Left cardiac atrium (tissue), 4 donors: ENCODE data around the gene SLC8A3. TPM values are rescaled to one million over a fixed set of nuclear protein-coding genes. Genes with fewer than 3 reads are reported as not detected.
"Not testable (repeated sequence)": the region's sequence is repeated elsewhere in the genome, so short reads cannot be mapped to it uniquely, and the experiment has no call there.

ENCODE experiments used
- ATAC-seq, 2 donors: fragments of 200-7000 bp; cut with Tn5 transposase; one replicate each; pipeline ENCODE4 v1.9.1; 2020; ENCODE audit warnings: mild to moderate bottlenecking in 2 of 2, moderate library complexity in 2 of 2
- DNase-seq: peaks from one replicate; pipeline ENCODE4 v3.0.0-alpha.2; 2020
- intact Hi-C, 2 donors: fragments of 100-400 bp; cut with DNase I; formaldehyde crosslinking; loops; one replicate each; pipeline versions ENCODE4 v1.14.1 to v1.15.1; 2022 to 2023
- long read RNA-seq: library from polyadenylated mRNA; unstranded; transcript quantifications from one replicate; pipeline ENCODE4 v2.0.0, GENCODE V29; 2021
- total RNA-seq, 2 donors: library from RNA; stranded (reverse); fragmentation: NEBNext Ultra II Directional; extraction: Animal tissue kit (Norgen Biotek cat#: 25700); gene quantifications; one replicate each; pipeline ENCODE4 v1.2.1, GENCODE V29; 2021
- donor health status: DM: no; HTN: yes; CAD: no.
- donor health status: DM: no; HTN: yes; CAD: no; lungs with severe emphysema.
- donor health status: DM: yes; HTN: yes; CAD: no.
- donor health status: Dilated cardiomyopathy.

SLC8A3 gene
- 1 to 10 TPM in 1 of 2 donors, under 1 TPM in 1; 0.62 to 5.9 TPM for total RNA-seq
- long read RNA-seq = 0 reads

GRCh38 chr14:70188659-70189455 is at the start of gene SLC8A3:
Gene SLC8A3, minus strand, starts transcription at chr14:70188951. Its CDS starts 20,529 bp downstream, at chr14:70168422.
- ATAC-seq (peak; percentile 74 to 76), DNase-seq (peak; percentile 30)
- intact Hi-C loops = no loop called here

GRCh38 chr14:70237710-70238109 is 49.0 kb upstream of the SLC8A3 start:
- ATAC-seq (no peak), DNase-seq (no peak)
- intact Hi-C loops = no loop called here

- intact Hi-C loops = no loop called here
- DNase-seq (no peak), ATAC-seq (no peak)
These were observed 45.6 kb upstream of the SLC8A3 start for GRCh38 chr14:70234066-70234950.

GRCh38 chr14:70231756-70232544 is 43.2 kb upstream of the SLC8A3 start:
- ATAC-seq, DNase-seq, intact Hi-C loops: not testable (repeated sequence)

GRCh38 chr14:70229877-70230640 is 41.3 kb upstream of the SLC8A3 start:
- intact Hi-C loops, ATAC-seq, DNase-seq: not testable (repeated sequence)

- ATAC-seq (no peak), DNase-seq (no peak)
- intact Hi-C loops = no loop called here
These were observed 25.1 kb upstream of the SLC8A3 start for GRCh38 chr14:70213721-70214282.

GRCh38 chr14:70212752-70213151 is 24.0 kb upstream of the SLC8A3 start:
- no peak for DNase-seq

GRCh38 chr14:70208380-70208779 is 19.6 kb upstream of the SLC8A3 start:
- intact Hi-C loops = no loop called here
- no peak for ATAC-seq

More at GRCh38 chr14:70212752-70213151, 24.0 kb upstream of the SLC8A3 start:
- ATAC-seq = no peak
- intact Hi-C loops = no loop called here

GRCh38 chr14:70203686-70204085 is 14.9 kb upstream of the SLC8A3 start:
- ATAC-seq = no peak
- intact Hi-C loops = no loop called here
- no peak for DNase-seq

More at GRCh38 chr14:70208380-70208779, 19.6 kb upstream of the SLC8A3 start:
- no peak for DNase-seq

- no peak for DNase-seq
- intact Hi-C loops = no loop called here
- no peak for ATAC-seq
These were observed 13.2 kb upstream of the SLC8A3 start for GRCh38 chr14:70201994-70202393.

- no peak for DNase-seq
- intact Hi-C loops = no loop called here
- ATAC-seq = no peak
These were observed 4.6 kb upstream of the SLC8A3 start for GRCh38 chr14:70193396-70193795.

GRCh38 chr14:70192915-70193314 is 4.2 kb upstream of the SLC8A3 start:
- no peak for DNase-seq
- intact Hi-C loops = no loop called here
- ATAC-seq = no peak

GRCh38 chr14:70190156-70190555 is 1.4 kb upstream of the SLC8A3 start:
- no peak for DNase-seq
- intact Hi-C loops = no loop called here
- no peak for ATAC-seq

GRCh38 chr14:70189456-70190077 is 816 bp upstream of the SLC8A3 start:
- intact Hi-C loops = no loop called here
- DNase-seq (no peak), ATAC-seq (peak in 1 of 2 donors; percentile 25)

- DNase-seq (no peak), ATAC-seq (peak; percentile 21 to 38)
- intact Hi-C loops = no loop called here
These were observed 461 bp downstream of the SLC8A3 start for GRCh38 chr14:70188322-70188658.

GRCh38 chr14:70186900-70187451 is 1.8 kb downstream of the SLC8A3 start:
- DNase-seq (peak; percentile 33), ATAC-seq (peak; percentile 21 to 53)
- intact Hi-C loops = no loop called here

- intact Hi-C loops = no loop called here
- DNase-seq (no peak), ATAC-seq (no peak)
These were observed 4.8 kb downstream of the SLC8A3 start for GRCh38 chr14:70183991-70184390.

- intact Hi-C loops = no loop called here
- no peak for ATAC-seq
- no peak for DNase-seq
These were observed 7.5 kb downstream of the SLC8A3 start for GRCh38 chr14:70181276-70181675.
